Measurements from ENCODE around the gene AAK1.
"Not testable (repeated sequence)": the region's sequence is repeated elsewhere in the genome, so short reads cannot be mapped to it uniquely, and the experiment has no call there.

DNA sequence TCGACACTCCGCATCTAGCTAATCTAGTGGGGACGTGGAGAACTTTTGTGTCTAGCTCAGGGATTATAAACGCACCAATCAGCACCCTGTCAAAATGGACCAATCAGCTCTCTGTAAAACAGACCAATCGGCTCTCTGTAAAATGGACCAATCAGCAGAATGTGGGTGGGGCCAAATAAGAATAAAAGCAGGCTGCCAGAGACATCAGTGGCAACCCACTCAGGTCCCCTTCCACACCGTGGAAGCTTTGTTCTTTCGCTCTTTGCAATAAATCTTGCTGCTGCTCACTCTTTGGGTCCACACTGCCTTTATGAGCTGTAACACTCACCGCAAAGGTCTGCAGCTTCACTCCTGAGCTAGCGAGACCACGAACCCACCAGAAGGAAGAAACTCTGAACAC lies 20.7 kb downstream of the AAK1 start:
- TF ChIP-seq JUN (CRISPR knock-in tag; IDR thresholded peaks at IDR 0.05); FOXM1 (CRISPR knock-in tag; IDR thresholded peaks at IDR 0.05); ESRRA (CRISPR knock-in tag; IDR thresholded peaks at IDR 0.05; ENCODE audit: low read depth); ZNF660 (CRISPR knock-in tag; IDR thresholded peaks at IDR 0.05; ENCODE audit: borderline replicate concordance, low read depth); SMC3 (IDR thresholded peaks at IDR 0.05; ENCODE audit: low read length); FOSL1 (CRISPR knock-in tag; IDR thresholded peaks at IDR 0.05; ENCODE audit: borderline replicate concordance); ZBTB42 (CRISPR knock-in tag; IDR thresholded peaks at IDR 0.05); SRSF9 (IDR thresholded peaks at IDR 0.05; ENCODE audit: borderline replicate concordance, insufficient read depth, low read depth, low read length, poor library complexity, severe bottlenecking); CTCF (CRISPR knock-in tag; IDR thresholded peaks at IDR 0.05): not testable (repeated sequence)
